Spleen (tissue), 11 donors: ENCODE data around the gene RING1. TPM values are rescaled to one million over a fixed set of nuclear protein-coding genes. Genes with fewer than 3 reads are reported as not detected.

Experiments
- DNase-seq: peaks from one replicate; pipeline ENCODE4 v3.0.0-alpha.2; 2020
- H3K27ac ChIP-seq, 8 donors: fragments of 200-600 bp; sonication (generic) in 7 of 8; 1 replicate in 4 of 8; 2 replicates in 4 of 8; pipeline versions ENCODE4 v1.5.0 to v1.8.0; 2016 to 2021; ENCODE audit warnings: inconsistent platforms in 4 of 8, mild to moderate bottlenecking in 4 of 8, moderate library complexity in 1 of 8
- H3K27me3 ChIP-seq, 7 donors: fragments of 200-600 bp; sonication (generic) in 6 of 7; replicated peaks in 1 of 7; 1 replicate in 4 of 7; 2 replicates in 3 of 7; pipeline versions ENCODE4 v1.5.0 to v1.8.0; 2016 to 2021; ENCODE audit warnings: inconsistent platforms in 3 of 7, mild to moderate bottlenecking in 1 of 7
- H3K36me3 ChIP-seq, 6 donors: fragments of 200-600 bp; sonication (generic) in 5 of 6; 1 replicate in 4 of 6; 2 replicates in 2 of 6; pipeline versions ENCODE4 v1.5.0 to v1.8.0; 2016 to 2021; ENCODE audit warnings: inconsistent platforms in 2 of 6
- H3K4me1 ChIP-seq, 6 donors: fragments of 200-600 bp; sonication (generic) in 5 of 6; 1 replicate in 3 of 6; 2 replicates in 3 of 6; pipeline versions ENCODE4 v1.5.0 to v1.8.0; 2016 to 2021; ENCODE audit warnings: inconsistent platforms in 3 of 6
- H3K4me3 ChIP-seq, 8 donors: fragments of 200-600 bp; sonication (generic) in 7 of 8; 1 replicate in 4 of 8; 2 replicates in 4 of 8; pipeline versions ENCODE4 v1.5.0 to v1.8.0; 2016 to 2021; ENCODE audit warnings: inconsistent platforms in 4 of 8, mild to moderate bottlenecking in 4 of 8, moderate library complexity in 2 of 8
- H3K9me3 ChIP-seq, 8 donors: fragments of 200-600 bp; sonication (generic) in 7 of 8; 1 replicate in 4 of 8; 2 replicates in 4 of 8; pipeline versions ENCODE4 v1.5.0 to v1.8.0; 2016 to 2021; ENCODE audit warnings: inconsistent platforms in 4 of 8
- CTCF ChIP-seq, 11 experiments: fragments of 200-600 bp in 7 of 11; fragments of 450-650 bp in 4 of 11; sonication (generic) in 4 of 11; IDR thresholded peaks in 8 of 11; conservative IDR thresholded peaks in 3 of 11; 1 replicate in 7 of 11; 2 replicates in 4 of 11; pipeline versions ENCODE4 v1.4.0 to v1.8.0; 2016 to 2021; ENCODE audit warnings: antibody characterized with exemption in 11 of 11, inconsistent platforms in 4 of 11, mild to moderate bottlenecking in 1 of 11
- POLR2A ChIP-seq, 3 donors: fragments of 450-650 bp; IDR thresholded peaks; one replicate each; pipeline ENCODE4 v1.5.1; 2017; ENCODE audit warnings: antibody characterized with exemption in 3 of 3, mild to moderate bottlenecking in 1 of 3
- POLR2AphosphoS5 ChIP-seq, 3 donors: sonication (generic); formaldehyde crosslinking; IDR thresholded peaks; one replicate each; pipeline ENCODE4 v1.5.1; 2017; ENCODE audit warnings: antibody characterized with exemption in 3 of 3
- WGBS, 5 donors: extraction: QIAGEN DNeasy Blood & Tissue Kit in 3 of 5; methylation state at CpG; one replicate each; pipeline versions ENCODE4 v1.1.5 to v1.1.7; 2013 to 2018; 5-methylcytosine and 5-hydroxymethylcytosine counted together
- intact Hi-C: fragments of 100-400 bp; cut with DNase I; formaldehyde crosslinking; loops from one replicate; pipeline ENCODE4 v1.15.0; 2023; ENCODE audit warnings: low total_unique reads
- polyA plus RNA-seq, 3 donors: library from polyadenylated mRNA; stranded (reverse); fragments of 200-250 nt; gene quantifications; one replicate each; pipeline ENCODE4 v1.2.1, GENCODE V29; 2013
- total RNA-seq, 7 donors: library from RNA; depleted of rRNA in 3 of 7; stranded (reverse); fragments of >200 nt in 3 of 7; fragmentation: NEBNext Ultra II Directional in 4 of 7; extraction: Animal tissue kit (Norgen Biotek cat#: 25700) in 4 of 7; gene quantifications; one replicate each; pipeline versions ENCODE4 v1.1.0 to v1.2.1, GENCODE V29; 2016 to 2021
- donor health status: healthy with polysubstance abuse.
- donor health status: DM: no; HTN: no; CAD: no; lungs with moderate emphysema.
- donor health status: DM: no; HTN: no; CAD: no.
- donor health status: Bipolar disorder and iron deficiency.
- donor health status: healthy.
- donor health status: DM: no; HTN: no; CAD: no.
- donor health status: DM: yes; HTN: yes; CAD: no.

RING1 gene
- total and polyA plus RNA-seq, 10 donors, result 13.4 to 42.3 (median 31.0) TPM

GRCh38 chr6:33171016-33171879 lies 37.1 kb upstream of the RING1 start:
- no peaks in the 10 kb centered on the region for H3K9me3 ChIP-seq
- H3K4me1 ChIP-seq, result no peaks in the 10 kb centered on the region
- peaks cover 0 to 6% (median 0%) of the 10 kb centered on the region in 7 donors for H3K27me3 ChIP-seq
- TF ChIP-seq POLR2A (IDR thresholded peaks at IDR 0.05) (no peak), CTCF (IDR thresholded peaks at IDR 0.05 in 8 of 11, conservative IDR thresholded peaks at IDR 0.05 in 3 of 11) (no peak), POLR2AphosphoS5 (IDR thresholded peaks at IDR 0.05) (no peak)
- intact Hi-C loops, result no loop called here
- H3K27ac ChIP-seq, result no peak overlapping the region
- no peaks in the 10 kb centered on the region for H3K36me3 ChIP-seq
- WGBS, 5 donors, result 75 to 87% (median 84%) methylated on average over 8 to 11 of the region's 11 CpGs
- no peak overlapping the region for H3K4me3 ChIP-seq
- peak; percentile 48 for DNase-seq

GRCh38 chr6:33171880-33172687 lies 36.2 kb upstream of the RING1 start:
- Histone ChIP-seq H3K27me3 (peaks cover 0 to 6% (median 0%) of the 10 kb centered on the region in 7 donors), H3K36me3 (no peaks in the 10 kb centered on the region), H3K4me3 (no peak overlapping the region), H3K9me3 (no peaks in the 10 kb centered on the region), H3K4me1 (no peaks in the 10 kb centered on the region), H3K27ac (no peak overlapping the region)
- DNase-seq, result peak; percentile 36
- intact Hi-C loops, result no loop called here
- no peak for TF ChIP-seq POLR2AphosphoS5 (IDR thresholded peaks at IDR 0.05)
- no peak for TF ChIP-seq CTCF (IDR thresholded peaks at IDR 0.05 in 8 of 11, conservative IDR thresholded peaks at IDR 0.05 in 3 of 11)
- TF ChIP-seq POLR2A (IDR thresholded peaks at IDR 0.05), result no peak
- WGBS, 5 donors, result 62 to 73% (median 68%) methylated on average over 8 of the region's 8 CpGs

GRCh38 chr6:33172688-33173534 lies 35.4 kb upstream of the RING1 start:
- no peaks in the 10 kb centered on the region for H3K9me3 ChIP-seq
- H3K27me3 ChIP-seq, result peaks cover 0 to 6% (median 0%) of the 10 kb centered on the region in 7 donors
- no peaks in the 10 kb centered on the region for H3K36me3 ChIP-seq
- no peak overlapping the region for H3K4me3 ChIP-seq
- 59 to 70% (median 66%) methylated on average over 14 to 16 of the region's 16 CpGs for WGBS, 5 donors
- TF ChIP-seq CTCF (IDR thresholded peaks at IDR 0.05 in 8 of 11, conservative IDR thresholded peaks at IDR 0.05 in 3 of 11) (peak in 9 of 11 experiments; percentile 23 to 58 (median 44)), POLR2AphosphoS5 (IDR thresholded peaks at IDR 0.05) (no peak)
- DNase-seq, result peak; percentile 47
- no peaks in the 10 kb centered on the region for H3K4me1 ChIP-seq
- no peak overlapping the region for H3K27ac ChIP-seq
- intact Hi-C loops, result no loop called here
